VCaP (cell line): ENCODE results near the gene BBS5.
"Not testable (repeated sequence)": the region's sequence is repeated elsewhere in the genome, so short reads cannot be mapped to it uniquely, and the experiment has no call there.

Source experiments
- H3K27ac ChIP-seq: fragments of 450-650 bp; 2 replicates; pipeline ENCODE4 v1.5.1; 2017
- TF ChIP-seq, protein P1 (sequence below): fragments of 450-650 bp; conservative IDR thresholded peaks from 2 replicates; pipeline ENCODE4 v1.5.1; 2017; ENCODE audit warnings: mild to moderate bottlenecking, moderate library complexity

The BBS5 gene

GRCh38 chr2:169509955-169510354 lies 30.7 kb downstream of the BBS5 start:
- H3K27ac ChIP-seq: no peak overlapping the region
- TF ChIP-seq, protein P1, sequence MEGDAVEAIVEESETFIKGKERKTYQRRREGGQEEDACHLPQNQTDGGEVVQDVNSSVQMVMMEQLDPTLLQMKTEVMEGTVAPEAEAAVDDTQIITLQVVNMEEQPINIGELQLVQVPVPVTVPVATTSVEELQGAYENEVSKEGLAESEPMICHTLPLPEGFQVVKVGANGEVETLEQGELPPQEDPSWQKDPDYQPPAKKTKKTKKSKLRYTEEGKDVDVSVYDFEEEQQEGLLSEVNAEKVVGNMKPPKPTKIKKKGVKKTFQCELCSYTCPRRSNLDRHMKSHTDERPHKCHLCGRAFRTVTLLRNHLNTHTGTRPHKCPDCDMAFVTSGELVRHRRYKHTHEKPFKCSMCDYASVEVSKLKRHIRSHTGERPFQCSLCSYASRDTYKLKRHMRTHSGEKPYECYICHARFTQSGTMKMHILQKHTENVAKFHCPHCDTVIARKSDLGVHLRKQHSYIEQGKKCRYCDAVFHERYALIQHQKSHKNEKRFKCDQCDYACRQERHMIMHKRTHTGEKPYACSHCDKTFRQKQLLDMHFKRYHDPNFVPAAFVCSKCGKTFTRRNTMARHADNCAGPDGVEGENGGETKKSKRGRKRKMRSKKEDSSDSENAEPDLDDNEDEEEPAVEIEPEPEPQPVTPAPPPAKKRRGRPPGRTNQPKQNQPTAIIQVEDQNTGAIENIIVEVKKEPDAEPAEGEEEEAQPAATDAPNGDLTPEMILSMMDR: no peak

DNA sequence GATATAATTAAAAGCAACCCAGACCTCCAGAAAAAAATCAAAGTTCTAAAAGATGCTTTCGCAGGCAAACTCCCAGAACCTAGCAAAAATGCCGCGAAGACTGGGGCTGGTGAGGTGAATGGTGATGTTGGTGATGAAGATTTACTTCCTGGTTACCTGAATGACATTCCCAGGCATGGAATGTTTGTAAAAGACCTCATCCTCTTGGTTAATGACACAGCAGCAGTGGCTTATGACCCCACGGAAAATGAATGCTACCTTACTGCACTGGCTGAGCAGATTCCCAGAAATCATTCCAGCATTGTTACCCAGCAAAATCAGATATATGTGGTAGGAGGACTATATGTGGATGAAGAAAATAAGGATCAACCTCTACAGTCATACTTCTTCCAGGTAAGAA lies 31.2 kb downstream of the BBS5 start:
- H3K27ac ChIP-seq: no peak overlapping the region
- TF ChIP-seq, protein P1: no peak

GRCh38 chr2:169511818-169512217 lies 32.5 kb downstream of the BBS5 start:
- H3K27ac ChIP-seq: no peak overlapping the region
- TF ChIP-seq, protein P1: no peak

GRCh38 chr2:169512525-169512924 lies 33.2 kb downstream of the BBS5 start:
- TF ChIP-seq, protein P1: no peak
- no peak overlapping the region for H3K27ac ChIP-seq

GRCh38 chr2:169513094-169513493 lies 33.8 kb downstream of the BBS5 start:
- TF ChIP-seq, protein P1: no peak
- no peak overlapping the region for H3K27ac ChIP-seq

DNA sequence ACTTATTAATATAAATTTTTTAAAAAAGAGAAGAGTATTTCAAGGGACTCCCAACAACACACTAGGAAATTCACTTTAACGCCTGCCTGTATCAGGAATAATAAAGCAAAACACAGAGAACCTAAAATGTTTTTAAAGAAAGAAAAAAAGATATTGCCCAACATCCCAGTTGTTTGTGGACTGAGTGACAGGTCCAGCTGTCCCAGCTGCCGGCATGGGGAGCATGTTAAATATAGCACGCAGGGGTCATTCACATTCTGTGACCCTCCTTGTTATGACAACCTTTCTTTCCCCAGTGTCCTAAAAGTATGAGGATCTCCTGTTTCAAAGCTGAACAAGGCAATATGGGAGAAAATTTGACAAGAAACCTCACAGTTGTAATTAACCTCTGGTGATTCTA lies 34.6 kb downstream of the BBS5 start:
- no peak overlapping the region for H3K27ac ChIP-seq

GRCh38 chr2:169514758-169515157 lies 35.5 kb downstream of the BBS5 start:
- H3K27ac ChIP-seq: not testable (repeated sequence)

More for the DNA sequence above, 34.6 kb downstream of the BBS5 start:
- TF ChIP-seq, protein P1: no peak

GRCh38 chr2:169516488-169516995 lies 37.2 kb downstream of the BBS5 start:
- not testable (repeated sequence) for H3K27ac ChIP-seq

DNA sequence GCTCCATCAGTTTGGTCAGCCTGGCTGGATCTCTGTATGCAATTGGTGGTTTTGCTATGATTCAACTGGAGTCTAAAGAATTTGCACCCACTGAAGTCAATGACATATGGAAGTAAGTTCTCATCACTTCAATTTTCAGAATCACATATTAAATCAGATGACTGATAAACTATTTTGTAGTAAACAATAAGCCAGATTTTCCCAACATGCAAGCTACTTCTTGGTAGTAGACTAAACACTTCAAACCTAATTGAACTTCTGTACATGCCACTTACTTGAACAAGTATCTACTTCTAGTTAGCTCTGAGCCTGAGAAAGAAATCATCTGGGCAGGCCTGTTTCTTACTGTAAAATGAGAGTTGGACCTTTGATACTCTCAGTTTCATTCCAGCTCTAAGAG lies 41.6 kb downstream of the BBS5 start:
- TF ChIP-seq, protein P1: no peak
- H3K27ac ChIP-seq: no peak overlapping the region
